ENCODE results near the gene KRTAP19-3.

GRCh38 chr21:30480145-30480544 lies 11.7 kb downstream of the KRTAP19-3 start, which contains the start of gene KRTAP19-1:
- TF ChIP-seq, protein P1, sequence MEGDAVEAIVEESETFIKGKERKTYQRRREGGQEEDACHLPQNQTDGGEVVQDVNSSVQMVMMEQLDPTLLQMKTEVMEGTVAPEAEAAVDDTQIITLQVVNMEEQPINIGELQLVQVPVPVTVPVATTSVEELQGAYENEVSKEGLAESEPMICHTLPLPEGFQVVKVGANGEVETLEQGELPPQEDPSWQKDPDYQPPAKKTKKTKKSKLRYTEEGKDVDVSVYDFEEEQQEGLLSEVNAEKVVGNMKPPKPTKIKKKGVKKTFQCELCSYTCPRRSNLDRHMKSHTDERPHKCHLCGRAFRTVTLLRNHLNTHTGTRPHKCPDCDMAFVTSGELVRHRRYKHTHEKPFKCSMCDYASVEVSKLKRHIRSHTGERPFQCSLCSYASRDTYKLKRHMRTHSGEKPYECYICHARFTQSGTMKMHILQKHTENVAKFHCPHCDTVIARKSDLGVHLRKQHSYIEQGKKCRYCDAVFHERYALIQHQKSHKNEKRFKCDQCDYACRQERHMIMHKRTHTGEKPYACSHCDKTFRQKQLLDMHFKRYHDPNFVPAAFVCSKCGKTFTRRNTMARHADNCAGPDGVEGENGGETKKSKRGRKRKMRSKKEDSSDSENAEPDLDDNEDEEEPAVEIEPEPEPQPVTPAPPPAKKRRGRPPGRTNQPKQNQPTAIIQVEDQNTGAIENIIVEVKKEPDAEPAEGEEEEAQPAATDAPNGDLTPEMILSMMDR (IDR thresholded peaks at IDR 0.05; ENCODE audit: low read depth, low read length), result no peak
- TF ChIP-seq POLR2A (IDR thresholded peaks at IDR 0.05; ENCODE audit: extremely low read depth, insufficient read length) (no peak), MYC (IDR thresholded peaks at IDR 0.05; ENCODE audit: low read depth, low read length) (no peak)

Data from NB4 (cell line).